ENCODE data around the gene PRDM8.
A peak's percentile ranks its signal among the peaks of the same experiment; 100 is the strongest.

DNA sequence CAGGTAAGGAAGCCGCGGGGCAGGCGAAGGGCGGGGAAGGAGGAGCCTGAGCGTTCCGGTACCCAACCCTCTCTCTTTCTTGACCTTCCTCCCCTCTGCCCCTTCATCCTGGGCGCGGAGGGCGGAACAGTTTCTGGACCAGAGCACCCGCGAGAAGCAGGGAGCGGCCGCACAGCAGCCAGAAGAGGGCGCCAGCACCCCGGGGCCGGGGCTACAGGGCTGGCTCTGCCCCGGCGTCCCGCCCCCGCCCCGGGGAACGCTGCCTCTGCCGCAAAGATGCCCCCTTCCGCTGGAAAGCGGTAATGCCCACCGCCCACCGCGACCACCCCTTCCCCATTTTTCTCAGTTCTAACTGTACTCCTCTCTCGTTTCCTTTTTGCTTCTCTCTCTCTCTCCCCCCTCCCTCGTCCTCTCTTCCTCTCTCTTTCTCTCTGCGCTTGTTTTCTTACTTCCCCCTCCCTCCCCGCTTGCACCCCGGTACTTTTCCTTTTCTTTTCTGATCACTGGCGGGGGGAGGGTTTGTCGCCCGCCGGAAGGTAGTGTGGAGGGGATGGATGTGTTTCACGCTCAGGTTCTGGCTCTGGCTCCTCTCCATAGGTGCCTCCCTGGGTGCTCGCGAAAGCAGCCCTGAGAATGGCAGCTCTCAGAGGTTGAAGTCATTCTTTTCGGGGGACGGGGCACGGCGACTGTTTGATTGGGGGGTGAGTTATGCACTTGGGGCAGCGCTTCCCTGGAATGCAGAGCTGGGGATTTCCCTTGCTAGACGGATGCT is 13.1 kb upstream of the PRDM8 start:
- TF ChIP-seq EZH2 (IDR thresholded peaks at IDR 0.05; ENCODE audit: borderline replicate concordance, low read depth, low read length, poor library complexity, severe bottlenecking) (no peak), CTCF (conservative IDR thresholded peaks at IDR 0.05; ENCODE audit: low read depth, low read length) (peak; percentile 68)

Measured in A673 (cell line).